GM12878 (cell line): ENCODE results near the gene MVB12B. TPM values are rescaled to one million over a fixed set of nuclear protein-coding genes. Genes with fewer than 3 reads are reported as not detected.

Experiments used
- ATAC-seq: fragments of 200-7000 bp; cut with Tn5 transposase; 3 replicates; pipeline ENCODE4 v1.9.1; 2020; ENCODE audit warnings: mild to moderate bottlenecking, moderate library complexity
- BruUV-seq: library from RNA; stranded (reverse); fragments of 400-500 nt; replicated peaks from 2 replicates; lab custom pipeline; 2021; lab: Mats Ljungman, UMichigan
- CTCF ChIA-PET: fragments of 300-600 bp; sonication (Branson Sonifier 250); formaldehyde crosslinking; extraction: SDS; loops from one replicate; lab custom pipeline; 2021; ENCODE audit warnings: inconsistent platforms; lab: Yijun Ruan, JAX
- POLR2A ChIA-PET: fragments of 350-600 bp; formaldehyde crosslinking; extraction: SDS; loops from one replicate; lab custom pipeline; 2021; ENCODE audit warnings: inconsistent platforms; lab: Charles Lee
- RAD21 ChIA-PET: fragments of 300-600 bp; sonication (Branson Sonifier 250); formaldehyde crosslinking; loops from one replicate; lab custom pipeline; 2023; ENCODE audit warnings: antibody characterized with exemption; ENCODE audit not compliant: unreplicated experiment; lab: Charles Lee
- SMC1A ChIA-PET: fragments of 300-600 bp; sonication (Branson Sonifier 250); formaldehyde crosslinking; loops from one replicate; lab custom pipeline; 2023; ENCODE audit not compliant: unreplicated experiment, uncharacterized antibody; lab: Charles Lee
- DNase-seq: peaks from one replicate; pipeline ENCODE4 v3.0.0-alpha.2; 2011; ENCODE audit warnings: low read depth, low spot score
- FAIRE-seq: peaks from 3 replicates; lab custom pipeline; 2011; peaks lifted over from hg19 to GRCh38; lab: Jason Lieb, UNC
- H2AFZ ChIP-seq: 2 replicates; pipeline ENCODE4 v1.6.0; 2011; ENCODE audit warnings: low read depth, low read length, control low read depth; ENCODE audit not compliant: control insufficient read depth
- H3K27ac ChIP-seq: 2 replicates; pipeline ENCODE4 v1.5.1; 2011; ENCODE audit warnings: control low read depth; ENCODE audit not compliant: control insufficient read depth, insufficient read depth
- H3K27me3 ChIP-seq, 2 experiments: replicated peaks in 1 of 2; 2 replicates each; pipeline versions ENCODE4 v1.6.0 to v1.6.1; 2011; ENCODE audit warnings: low read length in 1 of 2; ENCODE audit not compliant: control insufficient read depth in 2 of 2, insufficient read depth in 2 of 2
- H3K36me3 ChIP-seq, 2 experiments: 2 replicates each; pipeline ENCODE4 v1.5.1; 2011; ENCODE audit warnings: low read length in 1 of 2; ENCODE audit not compliant: control insufficient read depth in 2 of 2, insufficient read depth in 2 of 2
- H3K4me1 ChIP-seq: 2 replicates; pipeline ENCODE4 v1.6.1; 2011; ENCODE audit warnings: mild to moderate bottlenecking, low read length, moderate library complexity, mixed read lengths; ENCODE audit not compliant: control insufficient read depth, insufficient read depth
- H3K4me2 ChIP-seq: 2 replicates; pipeline ENCODE4 v1.6.0; 2011; ENCODE audit warnings: control low read depth; ENCODE audit not compliant: control insufficient read depth, insufficient read depth
- H3K4me3 ChIP-seq: fragments of 200-600 bp; sonication (generic); 2 replicates; pipeline ENCODE4 v1.5.1; 2016
- H3K79me2 ChIP-seq: 2 replicates; pipeline ENCODE4 v1.6.0; 2011; ENCODE audit warnings: low read length; ENCODE audit not compliant: control insufficient read depth, insufficient read depth
- H3K9ac ChIP-seq: 2 replicates; pipeline ENCODE4 v1.8.0; 2011; ENCODE audit warnings: low read length, control low read depth, mixed read lengths; ENCODE audit not compliant: control insufficient read depth, insufficient read depth
- H3K9me3 ChIP-seq: replicated peaks from 3 replicates; pipeline ENCODE4 v1.5.1; 2011; ENCODE audit warnings: mild to moderate bottlenecking, low read length; ENCODE audit not compliant: control insufficient read depth, insufficient read depth
- H4K20me1 ChIP-seq: 2 replicates; pipeline ENCODE4 v1.6.0; 2011; ENCODE audit not compliant: control insufficient read depth, insufficient read depth
- CREB1 ChIP-seq: IDR thresholded peaks from 2 replicates; pipeline ENCODE4 v1.6.1; 2012; ENCODE audit warnings: low read depth, mild to moderate bottlenecking, inconsistent platforms
- RFX5 ChIP-seq: IDR thresholded peaks from 2 replicates; pipeline ENCODE4 v1.6.1; 2011; ENCODE audit warnings: low read depth, low read length, improper control_type of control experiment
- SMC3 ChIP-seq: IDR thresholded peaks from 2 replicates; pipeline ENCODE4 v1.6.1; 2011; ENCODE audit warnings: low read length, improper control_type of control experiment, borderline replicate concordance
- SREBF2 ChIP-seq: IDR thresholded peaks from 2 replicates; pipeline ENCODE4 v1.6.1; 2012; ENCODE audit warnings: mild to moderate bottlenecking, low read length
- TCF3 ChIP-seq: IDR thresholded peaks from 2 replicates; pipeline ENCODE4 v1.6.1; 2012; ENCODE audit warnings: low read depth, mild to moderate bottlenecking, low read length, borderline replicate concordance; ENCODE audit not compliant: insufficient read depth
- WGBS: methylation state at CpG from one replicate; pipeline ENCODE4 v1.1.6; 2016; ENCODE audit warnings: low lambda C conversion rate; ENCODE audit not compliant: insufficient replicate concordance, insufficient coverage; ENCODE audit errors: missing lambda C conversion rate; 5-methylcytosine and 5-hydroxymethylcytosine counted together
- in situ Hi-C: fragments of 300-500 bp; cut with MboI; formaldehyde crosslinking; loops from 9 replicates; pipeline ENCODE4 v1.14.3; 2018; ENCODE audit warnings: mixed read lengths
- intact Hi-C: fragments of 100-400 bp; cut with micrococcal nuclease; formaldehyde crosslinking; loops from one replicate; pipeline ENCODE4 v1.14.2; 2022; ENCODE audit not compliant: unreplicated experiment
- polyA plus RNA-seq, 11 experiments: library from polyadenylated mRNA; depleted of rRNA in 4 of 11; unstranded in 6 of 11; stranded (reverse) in 5 of 11; fragments of >200 nt; fragmentation: Nextera tagmentation in 4 of 11; fragmentation: Illumina TruSeq in 1 of 11; extraction: Ambion mirVana in 4 of 11; extraction: Trizol in 1 of 11; gene quantifications; 1 replicate in 1 of 11; 2 replicates in 10 of 11; pipeline versions ENCODE4 v1.2.1 to v1.2.3, GENCODE V29; 2011 to 2016; ENCODE audit warnings: inconsistent platforms in 2 of 11, missing spikeins in 2 of 11, low read depth in 1 of 11
- total RNA-seq, 4 experiments: library from RNA; depleted of rRNA in 3 of 4; stranded (reverse); fragments of >200 nt in 3 of 4; fragmentation: Illumina TruSeq in 1 of 4; extraction: Trizol in 1 of 4; gene quantifications; 2 replicates each; pipeline versions ENCODE4 v1.2.1 to v1.2.3, GENCODE V29; 2013 to 2021
- TF ChIP-seq, protein P1 (sequence below): fragments of 150-350 bp; IDR thresholded peaks from 2 replicates; pipeline ENCODE4 v1.6.1; 2014; ENCODE audit warnings: mild to moderate bottlenecking, low read depth, low read length
- TF ChIP-seq, protein P2 (sequence below): fragments of 450-650 bp; IDR thresholded peaks from 2 replicates; pipeline ENCODE4 v1.6.1; 2016; ENCODE audit warnings: mild to moderate bottlenecking
- TF ChIP-seq, protein P3 (sequence below): IDR thresholded peaks from 2 replicates; pipeline ENCODE4 v1.6.1; 2011; ENCODE audit warnings: low read depth, mild to moderate bottlenecking, low read length, moderate library complexity, borderline replicate concordance; ENCODE audit errors: extremely low read depth
- TF ChIP-seq, protein P4 (sequence below): IDR thresholded peaks from 2 replicates; pipeline ENCODE4 v1.6.1; 2011; ENCODE audit warnings: borderline replicate concordance, low read depth, mild to moderate bottlenecking, moderate library complexity, low read length; ENCODE audit not compliant: insufficient read depth, poor library complexity, severe bottlenecking

Gene MVB12B
- total and polyA plus RNA-seq, 10 of the 15 experiments (the other 5 are each of a cell fraction or from before 2014, with no cell fraction given) = 0.08 TPM; not detected in 9

DNA sequence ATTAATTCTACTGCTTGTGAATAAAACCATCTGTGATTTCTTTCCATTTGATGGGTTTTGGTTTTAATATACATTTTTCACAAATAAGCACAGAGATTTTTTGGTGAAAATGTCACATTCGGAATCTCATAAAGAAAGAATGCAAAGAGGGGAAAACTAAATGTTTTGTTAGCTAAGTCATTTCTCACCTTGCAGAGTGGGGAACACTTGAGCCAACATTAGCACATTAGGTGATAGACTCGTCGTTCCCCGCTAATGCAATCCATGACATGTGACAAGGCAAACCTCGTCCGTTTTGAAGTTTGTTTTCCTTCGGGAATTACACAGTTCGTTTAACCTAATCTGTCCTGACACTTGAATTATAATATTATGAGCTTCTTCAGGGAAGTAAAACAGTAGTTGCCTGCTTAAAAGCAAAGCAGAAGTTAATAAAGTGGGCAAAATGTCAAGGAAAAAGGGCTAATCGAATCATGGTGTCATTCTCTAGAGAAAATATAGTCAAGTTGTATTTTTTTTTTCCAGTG lies 191.3 kb downstream of the MVB12B start:
- peaks cover 7% of the 10 kb centered on the region for H3K4me1 ChIP-seq
- no peaks in the 10 kb centered on the region for H4K20me1 ChIP-seq
- H2AFZ ChIP-seq = no peak overlapping the region
- H3K27ac ChIP-seq = no peak overlapping the region
- in situ Hi-C loops (no loop called here), intact Hi-C loops (no loop called here)
- RAD21 ChIA-PET = no interaction called here
- H3K9me3 ChIP-seq = no peaks in the 10 kb centered on the region
- TF ChIP-seq RFX5 (no peak), SREBF2 (no peak), TCF3 (no peak), CREB1 (no peak), SMC3 (no peak)
- TF ChIP-seq, protein P1, sequence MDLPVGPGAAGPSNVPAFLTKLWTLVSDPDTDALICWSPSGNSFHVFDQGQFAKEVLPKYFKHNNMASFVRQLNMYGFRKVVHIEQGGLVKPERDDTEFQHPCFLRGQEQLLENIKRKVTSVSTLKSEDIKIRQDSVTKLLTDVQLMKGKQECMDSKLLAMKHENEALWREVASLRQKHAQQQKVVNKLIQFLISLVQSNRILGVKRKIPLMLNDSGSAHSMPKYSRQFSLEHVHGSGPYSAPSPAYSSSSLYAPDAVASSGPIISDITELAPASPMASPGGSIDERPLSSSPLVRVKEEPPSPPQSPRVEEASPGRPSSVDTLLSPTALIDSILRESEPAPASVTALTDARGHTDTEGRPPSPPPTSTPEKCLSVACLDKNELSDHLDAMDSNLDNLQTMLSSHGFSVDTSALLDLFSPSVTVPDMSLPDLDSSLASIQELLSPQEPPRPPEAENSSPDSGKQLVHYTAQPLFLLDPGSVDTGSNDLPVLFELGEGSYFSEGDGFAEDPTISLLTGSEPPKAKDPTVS = no peak
- TF ChIP-seq, protein P2, sequence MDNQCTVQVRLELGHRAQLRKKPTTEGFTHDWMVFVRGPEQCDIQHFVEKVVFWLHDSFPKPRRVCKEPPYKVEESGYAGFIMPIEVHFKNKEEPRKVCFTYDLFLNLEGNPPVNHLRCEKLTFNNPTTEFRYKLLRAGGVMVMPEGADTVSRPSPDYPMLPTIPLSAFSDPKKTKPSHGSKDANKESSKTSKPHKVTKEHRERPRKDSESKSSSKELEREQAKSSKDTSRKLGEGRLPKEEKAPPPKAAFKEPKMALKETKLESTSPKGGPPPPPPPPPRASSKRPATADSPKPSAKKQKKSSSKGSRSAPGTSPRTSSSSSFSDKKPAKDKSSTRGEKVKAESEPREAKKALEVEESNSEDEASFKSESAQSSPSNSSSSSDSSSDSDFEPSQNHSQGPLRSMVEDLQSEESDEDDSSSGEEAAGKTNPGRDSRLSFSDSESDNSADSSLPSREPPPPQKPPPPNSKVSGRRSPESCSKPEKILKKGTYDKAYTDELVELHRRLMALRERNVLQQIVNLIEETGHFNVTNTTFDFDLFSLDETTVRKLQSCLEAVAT = no peak
- TF ChIP-seq, protein P3, sequence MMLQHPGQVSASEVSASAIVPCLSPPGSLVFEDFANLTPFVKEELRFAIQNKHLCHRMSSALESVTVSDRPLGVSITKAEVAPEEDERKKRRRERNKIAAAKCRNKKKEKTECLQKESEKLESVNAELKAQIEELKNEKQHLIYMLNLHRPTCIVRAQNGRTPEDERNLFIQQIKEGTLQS = no peak
- TF ChIP-seq, protein P4, sequence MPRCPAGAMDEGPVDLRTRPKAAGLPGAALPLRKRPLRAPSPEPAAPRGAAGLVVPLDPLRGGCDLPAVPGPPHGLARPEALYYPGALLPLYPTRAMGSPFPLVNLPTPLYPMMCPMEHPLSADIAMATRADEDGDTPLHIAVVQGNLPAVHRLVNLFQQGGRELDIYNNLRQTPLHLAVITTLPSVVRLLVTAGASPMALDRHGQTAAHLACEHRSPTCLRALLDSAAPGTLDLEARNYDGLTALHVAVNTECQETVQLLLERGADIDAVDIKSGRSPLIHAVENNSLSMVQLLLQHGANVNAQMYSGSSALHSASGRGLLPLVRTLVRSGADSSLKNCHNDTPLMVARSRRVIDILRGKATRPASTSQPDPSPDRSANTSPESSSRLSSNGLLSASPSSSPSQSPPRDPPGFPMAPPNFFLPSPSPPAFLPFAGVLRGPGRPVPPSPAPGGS = no peak
- no peaks in the 10 kb centered on the region for H3K36me3 ChIP-seq
- peaks cover 11% of the 10 kb centered on the region in 2 experiments for H3K27me3 ChIP-seq
- SMC1A ChIA-PET = interaction anchor here (0.7 kb wide), 2 partner anchors 65 to 1531 kb away, joined by 3 read pairs; no protein-coding TSS in a partner anchor
- ATAC-seq (no peak), FAIRE-seq (no peak), DNase-seq (no peak)
- POLR2A ChIA-PET = no interaction called here
- BruUV-seq = no TSS peak
- no peak overlapping the region for H3K9ac ChIP-seq
- H3K4me2 ChIP-seq = no peak overlapping the region
- no peak overlapping the region for H3K4me3 ChIP-seq
- H3K79me2 ChIP-seq = no peaks in the 10 kb centered on the region
- CTCF ChIA-PET = interaction anchor here (1.2 kb wide), 2 partner anchors 27 to 39 kb away, joined by 4 read pairs; no protein-coding TSS in a partner anchor
- 24% methylated on average over 9 of the region's 9 CpGs for WGBS
